Activated CD4-positive, alpha-beta T cell treated with anti-CD3 and anti-CD28 coated beads for 48 hours (primary cell): Measurements from ENCODE around the gene KIF26B.
"Not testable (repeated sequence)": the region's sequence is repeated elsewhere in the genome, so short reads cannot be mapped to it uniquely, and the experiment has no call there.

ENCODE experiments used
- DNase-seq: peaks from one replicate; pipeline ENCODE4 v3.0.0-alpha.2; 2020

Gene KIF26B

GRCh38 chr1:245671966-245672767 lies 517.4 kb downstream of the KIF26B start:
- DNase-seq = no peak

- not testable (repeated sequence) for DNase-seq
These were observed 518.3 kb downstream of the KIF26B start for GRCh38 chr1:245672836-245673656.

GRCh38 chr1:245673881-245674414 lies 519.2 kb downstream of the KIF26B start:
- DNase-seq = no peak

GRCh38 chr1:245677461-245678240 lies 522.9 kb downstream of the KIF26B start:
- no peak for DNase-seq

GRCh38 chr1:245678860-245679411 lies 524.2 kb downstream of the KIF26B start:
- no peak for DNase-seq

- no peak for DNase-seq
These were observed 525.3 kb downstream of the KIF26B start for GRCh38 chr1:245679821-245680780.

GRCh38 chr1:245682638-245683628 lies 528.1 kb downstream of the KIF26B start:
- DNase-seq = no peak

- DNase-seq = no peak
These were observed 528.9 kb downstream of the KIF26B start for GRCh38 chr1:245683676-245684075.

GRCh38 chr1:245684166-245684565 lies 529.4 kb downstream of the KIF26B start:
- no peak for DNase-seq

- DNase-seq = no peak
These were observed 529.8 kb downstream of the KIF26B start for GRCh38 chr1:245684571-245684970.

GRCh38 chr1:245685111-245685810 lies 530.5 kb downstream of the KIF26B start:
- no peak for DNase-seq

GRCh38 chr1:245686006-245686405 lies 531.2 kb downstream of the KIF26B start:
- no peak for DNase-seq

- DNase-seq = no peak
These were observed 531.8 kb downstream of the KIF26B start for GRCh38 chr1:245686446-245687030.

- no peak for DNase-seq
These were observed 532.4 kb downstream of the KIF26B start for GRCh38 chr1:245687152-245687635.

GRCh38 chr1:245687636-245688535 lies 533.1 kb downstream of the KIF26B start:
- no peak for DNase-seq

- no peak for DNase-seq
These were observed 534.0 kb downstream of the KIF26B start for GRCh38 chr1:245688536-245689453.
